Skin of body (tissue), 2 donors: ENCODE measurements around the gene CXCL6. TPM values are rescaled to one million over a fixed set of nuclear protein-coding genes. Genes with fewer than 3 reads are reported as not detected.

Experiments
- DNase-seq: peaks from one replicate; lab custom pipeline; 2025; lab: John Stamatoyannopoulos, UW
- total RNA-seq: library from RNA; depleted of rRNA; stranded (reverse); fragments of >200 nt; gene quantifications from one replicate; pipeline ENCODE4 v1.2.3, GENCODE V29; 2014

The CXCL6 gene
- total RNA-seq = 0.10 TPM

- no peak for DNase-seq
These were observed at the start of gene CXCL6 for GRCh38 chr4:73836373-73837279. CXCL6 (plus strand) TSS chr4:73836678; CDS start chr4:73836751, 73 bp downstream.

- no peak for DNase-seq
These were observed 48.1 kb upstream of the CXCL6 start for GRCh38 chr4:73788411-73788810.

GRCh38 chr4:73798842-73799241 lies 37.6 kb upstream of the CXCL6 start:
- no peak for DNase-seq

GRCh38 chr4:73800206-73800605 lies 36.3 kb upstream of the CXCL6 start:
- DNase-seq = no peak

GRCh38 chr4:73801692-73802091 lies 34.8 kb upstream of the CXCL6 start:
- DNase-seq = no peak

- no peak for DNase-seq
These were observed 33.3 kb upstream of the CXCL6 start for GRCh38 chr4:73803213-73803612.

GRCh38 chr4:73810191-73810590 lies 26.3 kb upstream of the CXCL6 start:
- no peak for DNase-seq

GRCh38 chr4:73811841-73812240 lies 24.6 kb upstream of the CXCL6 start:
- DNase-seq = no peak

- DNase-seq = no peak
These were observed 21.8 kb upstream of the CXCL6 start for GRCh38 chr4:73814679-73815078.

- DNase-seq = no peak
These were observed 21.3 kb upstream of the CXCL6 start for GRCh38 chr4:73815145-73815544.

- DNase-seq = no peak
These were observed 19.7 kb upstream of the CXCL6 start for GRCh38 chr4:73816814-73817213.

GRCh38 chr4:73817341-73817740 lies 19.1 kb upstream of the CXCL6 start:
- DNase-seq = no peak

GRCh38 chr4:73821325-73821724 lies 15.2 kb upstream of the CXCL6 start:
- no peak for DNase-seq

- DNase-seq = no peak
These were observed 14.1 kb upstream of the CXCL6 start for GRCh38 chr4:73822389-73822788.

GRCh38 chr4:73822812-73823504 lies 13.5 kb upstream of the CXCL6 start:
- no peak for DNase-seq

- no peak for DNase-seq
These were observed 12.7 kb upstream of the CXCL6 start for GRCh38 chr4:73823760-73824159.

GRCh38 chr4:73828956-73829355 lies 7.5 kb upstream of the CXCL6 start:
- DNase-seq = no peak

GRCh38 chr4:73831569-73831968 lies 4.9 kb upstream of the CXCL6 start:
- DNase-seq = no peak

- DNase-seq = no peak
These were observed 3.7 kb upstream of the CXCL6 start for GRCh38 chr4:73832651-73833237.

GRCh38 chr4:73839071-73839470 lies 2.6 kb downstream of the CXCL6 start:
- DNase-seq = no peak

GRCh38 chr4:73839715-73840114 lies 3.2 kb downstream of the CXCL6 start:
- no peak for DNase-seq

GRCh38 chr4:73841243-73841925 lies 4.9 kb downstream of the CXCL6 start:
- DNase-seq = no peak
